HepG2 (cell line): ENCODE measurements around the gene IGDCC3. TPM values are rescaled to one million over a fixed set of nuclear protein-coding genes. Genes with fewer than 3 reads are reported as not detected.
A peak's percentile ranks its signal among the peaks of the same experiment; 100 is the strongest.

ENCODE experiments used
- ATAC-seq: fragments of 200-7000 bp; cut with Tn5 transposase; 3 replicates; pipeline ENCODE4 v1.9.1; 2020; ENCODE audit warnings: mild to moderate bottlenecking, moderate library complexity
- BruUV-seq: library from RNA; stranded (reverse); fragments of 400-500 nt; replicated peaks from 2 replicates; lab custom pipeline; 2021; lab: Mats Ljungman, UMichigan
- CTCF ChIA-PET: fragments of 300-600 bp; formaldehyde crosslinking; extraction: SDS; loops from one replicate; lab custom pipeline; 2021; ENCODE audit warnings: low total read pairs, inconsistent platforms, low intra/inter-chr PET ratio; lab: Yijun Ruan, JAX
- POLR2A ChIA-PET: fragments of 350-600 bp; sonication (Branson Sonifier 250); formaldehyde crosslinking; loops from one replicate; lab custom pipeline; 2020; ENCODE audit warnings: antibody characterized with exemption, inconsistent platforms; lab: Yijun Ruan, JAX
- DNase-seq: peaks from one replicate; pipeline ENCODE4 v3.0.0-alpha.2; 2015; ENCODE audit warnings: low spot score
- FAIRE-seq: peaks from 3 replicates; lab custom pipeline; 2011; peaks lifted over from hg19 to GRCh38; lab: Jason Lieb, UNC
- H2AFZ ChIP-seq: one replicate; pipeline ENCODE4 v1.6.1; 2011; ENCODE audit warnings: low read length, inconsistent platforms
- H3K27ac ChIP-seq: fragments of 300-600 bp; 3 replicates; pipeline ENCODE4 v1.8.0; 2011; ENCODE audit warnings: mixed run types, mild to moderate bottlenecking, mixed read lengths, low read length, inconsistent platforms; ENCODE audit not compliant: insufficient read depth; ENCODE audit errors: extremely low read length
- H3K27me3 ChIP-seq, 2 experiments: fragments of 200-600 bp in 1 of 2; 2 replicates in 1 of 2; 3 replicates in 1 of 2; pipeline versions ENCODE4 v1.6.0 to v1.8.0; 2011; ENCODE audit warnings: low read length in 2 of 2, mild to moderate bottlenecking in 2 of 2, moderate library complexity in 2 of 2, inconsistent platforms in 1 of 2; ENCODE audit not compliant: insufficient read depth in 2 of 2, control insufficient read depth in 1 of 2
- H3K36me3 ChIP-seq, 2 experiments: fragments of 200-600 bp in 1 of 2; replicated peaks in 1 of 2; 2 replicates in 1 of 2; 3 replicates in 1 of 2; pipeline versions ENCODE4 v1.5.1 to v1.8.0; 2011; ENCODE audit warnings: low read length in 2 of 2, inconsistent platforms in 1 of 2; ENCODE audit not compliant: insufficient read depth in 2 of 2, control insufficient read depth in 1 of 2
- H3K4me1 ChIP-seq: 2 replicates; pipeline ENCODE4 v1.5.1; 2012; ENCODE audit warnings: low read length, inconsistent platforms; ENCODE audit not compliant: insufficient read depth
- H3K4me2 ChIP-seq: 2 replicates; pipeline ENCODE4 v1.6.0; 2011; ENCODE audit warnings: low read depth, low read length, inconsistent platforms
- H3K4me3 ChIP-seq, 3 experiments: fragments of 200-600 bp in 1 of 3; sonication (generic), shearing (Covaris generic) in 1 of 3; replicated peaks in 1 of 3; 2 replicates each; pipeline ENCODE4 v1.5.1; 2011 to 2016; ENCODE audit warnings: low read length in 3 of 3, inconsistent platforms in 2 of 3, low read depth in 2 of 3, mild to moderate bottlenecking in 2 of 3, control low read depth in 1 of 3, mixed read lengths in 1 of 3; ENCODE audit not compliant: insufficient read depth in 1 of 3
- H3K79me2 ChIP-seq: one replicate; pipeline ENCODE4 v1.6.1; 2011; ENCODE audit warnings: low read length, inconsistent platforms; ENCODE audit not compliant: insufficient read depth
- H3K9ac ChIP-seq: 2 replicates; pipeline ENCODE4 v1.6.0; 2011; ENCODE audit warnings: mild to moderate bottlenecking, low read depth, low read length, inconsistent platforms; ENCODE audit not compliant: insufficient read depth
- H3K9me3 ChIP-seq: 2 replicates; pipeline ENCODE4 v1.5.1; 2012; ENCODE audit warnings: mild to moderate bottlenecking, low read length
- H4K20me1 ChIP-seq: 2 replicates; pipeline ENCODE4 v1.6.0; 2011; ENCODE audit warnings: inconsistent platforms, mild to moderate bottlenecking, low read length, moderate library complexity; ENCODE audit not compliant: insufficient read depth
- AGO2 ChIP-seq: fragments of 200-400 bp; formaldehyde crosslinking; optimal IDR thresholded peaks from 2 replicates; pipeline ENCODE3; 2017; ENCODE audit warnings: mild to moderate bottlenecking, low read depth, low read length, moderate library complexity
- AHR ChIP-seq: IDR thresholded peaks from 2 replicates; pipeline ENCODE4 v1.6.1; 2018; ENCODE audit warnings: missing genetic modification reagents, missing compliant biosample characterization
- ARID5B ChIP-seq: IDR thresholded peaks from 2 replicates; pipeline ENCODE4 v1.4.0; 2020; ENCODE audit warnings: mild to moderate bottlenecking, missing genetic modification reagents
- ETV6 ChIP-seq: sonication (generic); formaldehyde crosslinking; conservative IDR thresholded peaks from 2 replicates; pipeline ENCODE4 v1.4.0; 2020; ENCODE audit warnings: missing genetic modification reagents
- TEAD2 ChIP-seq: sonication (generic); formaldehyde crosslinking; IDR thresholded peaks from 2 replicates; pipeline ENCODE4 v1.9.0; 2021; ENCODE audit warnings: missing genetic modification reagents
- ZBTB46 ChIP-seq: sonication (generic); formaldehyde crosslinking; IDR thresholded peaks from 2 replicates; pipeline ENCODE4 v1.4.0; 2020; ENCODE audit warnings: mild to moderate bottlenecking, missing genetic modification reagents, borderline replicate concordance
- ZNF468 ChIP-seq: sonication (generic); formaldehyde crosslinking; IDR thresholded peaks from 2 replicates; pipeline ENCODE4 v1.8.0; 2022; ENCODE audit warnings: mild to moderate bottlenecking, moderate library complexity, missing genetic modification reagents
- WGBS: methylation state at CpG from one replicate; pipeline ENCODE4 v1.1.6; 2017; ENCODE audit warnings: low lambda C conversion rate; 5-methylcytosine and 5-hydroxymethylcytosine counted together
- in situ Hi-C: cut with HindIII; loops from 2 replicates; pipeline ENCODE4 v1.10.0; 2017; ENCODE audit warnings: low pct_unique_long_range_greater_than_20kb; ENCODE audit not compliant: extremely low pct_ligation_motif_present
- intact Hi-C: fragments of 100-400 bp; cut with micrococcal nuclease; formaldehyde crosslinking; loops from one replicate; pipeline ENCODE4 v1.10.0; 2022; ENCODE audit not compliant: unreplicated experiment
- polyA plus RNA-seq, 8 experiments: library from polyadenylated mRNA; depleted of rRNA in 3 of 8; stranded (reverse) in 7 of 8; unstranded in 1 of 8; fragments of >200 nt; fragmentation: Illumina TruSeq in 4 of 8; extraction: Trizol in 4 of 8; gene quantifications; 2 replicates each; pipeline versions ENCODE4 v1.2.1 to v1.2.3, GENCODE V29; 2011 to 2016; ENCODE audit warnings: low read depth in 4 of 8, missing spikeins in 1 of 8, mixed read lengths in 1 of 8; ENCODE audit not compliant: insufficient read depth in 1 of 8
- total RNA-seq, 5 experiments: library from RNA; depleted of rRNA; stranded (reverse); fragments of >200 nt; fragmentation: Illumina TruSeq; extraction: Trizol; gene quantifications; 2 replicates each; pipeline ENCODE4 v1.2.3, GENCODE V29; 2016; ENCODE audit warnings: low read depth in 1 of 5
- TF ChIP-seq, protein P1 (sequence below): sonication (generic); formaldehyde crosslinking; IDR thresholded peaks from 2 replicates; pipeline ENCODE4 v1.4.0; 2020; ENCODE audit warnings: missing genetic modification reagents
- TF ChIP-seq, protein P2 (sequence below): sonication (generic); formaldehyde crosslinking; IDR thresholded peaks from 2 replicates; pipeline ENCODE4 v1.5.0; 2020; ENCODE audit warnings: mild to moderate bottlenecking, missing genetic modification reagents

The IGDCC3 gene
- total and polyA plus RNA-seq, 2 of the 13 experiments (the other 11 are each of a cell fraction or from before 2014, with no cell fraction given), result 30.1 to 51.8 TPM

- H2AFZ ChIP-seq, result no peak overlapping the region
- no peak for TF ChIP-seq ZBTB46
- TF ChIP-seq AGO2, result peak; percentile 55
- DNase-seq (no peak), ATAC-seq (no peak), FAIRE-seq (no peak)
- CTCF ChIA-PET, result no interaction called here
- H3K4me3 ChIP-seq, result no peak overlapping the region
- intact Hi-C loops (no loop called here), in situ Hi-C loops (no loop called here)
- peaks cover 6% of the 10 kb centered on the region for H3K79me2 ChIP-seq
- H3K27me3 ChIP-seq, result no peaks in the 10 kb centered on the region
- no TSS peak for BruUV-seq
- H3K4me2 ChIP-seq, result no peak overlapping the region
- POLR2A ChIA-PET, result no interaction called here
- H3K9me3 ChIP-seq, result no peaks in the 10 kb centered on the region
- 98% methylated on average over 11 of the region's 20 CpGs for WGBS
- no peak overlapping the region for H3K9ac ChIP-seq
- H3K4me1 ChIP-seq, result peaks cover 2% of the 10 kb centered on the region
- no peaks in the 10 kb centered on the region for H4K20me1 ChIP-seq
- no peak overlapping the region for H3K27ac ChIP-seq
- H3K36me3 ChIP-seq, result peaks cover 27 to 59% of the 10 kb centered on the region in 2 experiments; a peak in 4 of 5 replicates
Measured at GRCh38 chr15:65334586-65335231, 43.1 kb downstream of the IGDCC3 start.

GRCh38 chr15:65333856-65334255, 43.9 kb downstream of the IGDCC3 start:
- CTCF ChIA-PET, result interaction anchor here (0.6 kb wide), 1 partner anchor 15 kb away, joined by 3 read pairs; no protein-coding TSS in a partner anchor
- FAIRE-seq (no peak), DNase-seq (no peak), ATAC-seq (no peak)
- Histone ChIP-seq H3K4me1 (no peaks in the 10 kb centered on the region), H3K9ac (no peak overlapping the region), H3K9me3 (no peaks in the 10 kb centered on the region), H3K4me3 (no peak overlapping the region), H2AFZ (no peak overlapping the region), H3K36me3 (peaks cover 31 to 68% of the 10 kb centered on the region in 2 experiments; a peak in 4 of 5 replicates), H4K20me1 (no peaks in the 10 kb centered on the region), H3K4me2 (no peak overlapping the region), H3K27me3 (no peaks in the 10 kb centered on the region), H3K79me2 (peaks cover 2% of the 10 kb centered on the region), H3K27ac (no peak overlapping the region)
- POLR2A ChIA-PET, result no interaction called here
- intact Hi-C loops (no loop called here), in situ Hi-C loops (no loop called here)
- no TSS peak for BruUV-seq
- 89% methylated on average over 4 of the region's 5 CpGs for WGBS
- TF ChIP-seq TEAD2 (CRISPR knock-in tag) (no peak), ETV6 (CRISPR knock-in tag) (no peak), ARID5B (CRISPR knock-in tag) (no peak), AHR (CRISPR knock-in tag) (no peak), ZNF468 (no peak)
- TF ChIP-seq, protein P1, sequence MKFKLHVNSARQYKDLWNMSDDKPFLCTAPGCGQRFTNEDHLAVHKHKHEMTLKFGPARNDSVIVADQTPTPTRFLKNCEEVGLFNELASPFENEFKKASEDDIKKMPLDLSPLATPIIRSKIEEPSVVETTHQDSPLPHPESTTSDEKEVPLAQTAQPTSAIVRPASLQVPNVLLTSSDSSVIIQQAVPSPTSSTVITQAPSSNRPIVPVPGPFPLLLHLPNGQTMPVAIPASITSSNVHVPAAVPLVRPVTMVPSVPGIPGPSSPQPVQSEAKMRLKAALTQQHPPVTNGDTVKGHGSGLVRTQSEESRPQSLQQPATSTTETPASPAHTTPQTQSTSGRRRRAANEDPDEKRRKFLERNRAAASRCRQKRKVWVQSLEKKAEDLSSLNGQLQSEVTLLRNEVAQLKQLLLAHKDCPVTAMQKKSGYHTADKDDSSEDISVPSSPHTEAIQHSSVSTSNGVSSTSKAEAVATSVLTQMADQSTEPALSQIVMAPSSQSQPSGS, result no peak
- TF ChIP-seq, protein P2, sequence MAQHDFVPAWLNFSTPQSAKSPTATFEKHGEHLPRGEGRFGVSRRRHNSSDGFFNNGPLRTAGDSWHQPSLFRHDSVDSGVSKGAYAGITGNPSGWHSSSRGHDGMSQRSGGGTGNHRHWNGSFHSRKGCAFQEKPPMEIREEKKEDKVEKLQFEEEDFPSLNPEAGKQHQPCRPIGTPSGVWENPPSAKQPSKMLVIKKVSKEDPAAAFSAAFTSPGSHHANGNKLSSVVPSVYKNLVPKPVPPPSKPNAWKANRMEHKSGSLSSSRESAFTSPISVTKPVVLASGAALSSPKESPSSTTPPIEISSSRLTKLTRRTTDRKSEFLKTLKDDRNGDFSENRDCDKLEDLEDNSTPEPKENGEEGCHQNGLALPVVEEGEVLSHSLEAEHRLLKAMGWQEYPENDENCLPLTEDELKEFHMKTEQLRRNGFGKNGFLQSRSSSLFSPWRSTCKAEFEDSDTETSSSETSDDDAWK, result no peak
